Urothelium cell line (cell line): ENCODE data around the gene ZNF281.

ENCODE experiments used
- DNase-seq: peaks from one replicate; pipeline ENCODE4 v3.0.0; 2011; ENCODE audit warnings: low spot score, mixed read lengths
- FAIRE-seq: peaks from 2 replicates; lab custom pipeline; 2011; peaks lifted over from hg19 to GRCh38; lab: Jason Lieb, UNC

ZNF281 gene

DNA sequence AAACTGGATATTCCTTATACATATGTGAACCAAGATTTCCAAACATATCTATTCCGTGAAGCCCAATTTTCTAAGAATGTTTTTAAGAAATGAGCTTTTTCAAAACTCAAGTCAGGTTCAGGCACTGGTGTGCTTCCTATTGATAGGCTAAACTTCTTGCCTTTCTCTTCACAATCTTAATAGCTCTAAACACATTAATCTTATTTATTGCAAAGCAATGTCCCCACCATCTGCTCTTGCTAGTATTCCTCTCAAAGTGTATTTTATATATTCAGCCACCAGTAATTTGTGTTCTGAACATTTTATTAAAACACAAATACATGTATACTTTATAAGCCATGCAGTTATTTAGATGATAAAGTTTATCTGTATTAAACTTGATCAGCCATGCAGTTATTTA, 11.5 kb downstream of the ZNF281 start:
- FAIRE-seq, result no peak
- no peak for DNase-seq

DNA sequence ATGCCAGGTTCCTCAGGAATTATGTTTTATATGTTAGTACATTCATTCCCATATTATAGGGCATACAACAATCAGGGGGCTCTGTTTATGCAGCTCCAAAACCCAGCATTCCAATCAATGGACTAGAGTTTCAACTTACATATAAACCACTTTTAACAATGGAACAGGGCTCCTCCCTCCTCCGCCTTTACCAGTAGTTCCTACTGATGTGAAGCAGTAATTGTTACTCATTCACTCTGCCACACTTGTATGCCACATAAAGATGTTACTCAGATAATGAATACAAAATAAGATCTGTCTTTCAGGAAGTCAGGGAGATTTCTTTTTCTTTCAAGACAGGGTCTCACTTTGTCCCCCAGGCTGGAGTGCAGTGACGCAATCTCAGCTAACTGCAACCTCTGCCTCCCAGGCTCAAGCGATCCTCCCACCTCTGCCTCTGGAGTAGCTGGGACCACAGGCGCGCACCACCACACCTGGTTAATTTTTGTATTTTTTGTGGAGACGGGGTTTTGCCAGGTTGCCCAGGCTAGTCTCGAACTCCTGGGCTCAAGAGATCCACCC, 17.1 kb downstream of the ZNF281 start:
- no peak for FAIRE-seq
- DNase-seq, result no peak

DNA sequence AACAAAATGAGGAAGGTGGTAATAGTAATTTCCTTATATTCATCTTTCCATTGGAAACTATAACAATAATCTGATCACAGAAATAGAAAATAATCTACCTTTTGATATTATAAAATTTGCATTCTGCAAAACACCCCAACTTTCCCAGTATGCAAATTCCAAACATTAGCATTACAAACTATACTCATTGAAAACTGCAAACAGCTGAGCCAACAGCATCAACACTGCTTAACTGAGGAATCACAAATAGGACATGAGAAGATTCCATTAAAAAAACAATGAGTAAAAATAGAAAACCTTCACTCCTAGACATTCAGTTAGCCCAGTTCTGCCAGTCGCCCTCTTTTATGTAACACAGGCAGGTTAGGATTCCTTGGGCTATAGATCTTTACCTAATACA, 18.1 kb downstream of the ZNF281 start:
- no peak for FAIRE-seq
- DNase-seq, result no peak

DNA sequence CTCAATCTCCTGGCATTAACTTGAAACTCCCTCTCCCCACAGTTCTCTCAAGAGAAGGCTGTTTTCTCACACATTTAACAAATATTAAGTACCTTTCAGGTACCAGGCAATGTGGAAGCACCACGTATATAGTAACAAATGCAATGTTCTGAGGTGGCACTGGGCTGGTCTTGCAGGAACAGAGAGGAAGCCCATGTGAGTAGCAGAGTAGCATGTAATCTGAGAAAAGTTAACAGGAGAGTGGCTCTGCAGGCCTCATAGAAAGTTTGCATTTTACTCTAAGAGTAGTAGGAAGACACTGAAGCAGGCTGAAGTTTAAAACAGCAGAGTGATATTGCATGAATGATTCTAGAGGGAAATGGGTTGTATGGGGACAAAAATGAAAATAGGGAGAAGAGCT, 21.0 kb downstream of the ZNF281 start:
- FAIRE-seq (no peak), DNase-seq (no peak)

DNA sequence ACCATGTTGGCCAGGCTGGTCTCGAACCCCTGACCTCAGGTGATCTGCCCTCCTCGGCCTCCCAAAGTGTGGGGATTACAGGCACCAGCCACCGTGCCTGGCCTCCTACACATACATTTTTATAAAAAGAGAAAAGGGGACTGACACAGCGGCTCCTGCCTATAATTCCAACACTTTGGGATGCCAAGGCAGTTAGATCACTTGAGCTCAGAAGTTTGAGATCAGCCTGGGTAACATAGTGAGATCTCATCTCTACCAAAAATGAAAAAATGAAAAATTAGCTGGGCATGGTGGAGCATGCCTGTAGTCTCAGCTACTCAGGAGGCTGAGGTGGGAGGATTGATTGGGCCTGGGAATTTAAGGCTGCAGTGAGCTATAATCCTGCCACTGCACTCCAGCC, 23.4 kb downstream of the ZNF281 start:
- no peak for FAIRE-seq
- no peak for DNase-seq

DNA sequence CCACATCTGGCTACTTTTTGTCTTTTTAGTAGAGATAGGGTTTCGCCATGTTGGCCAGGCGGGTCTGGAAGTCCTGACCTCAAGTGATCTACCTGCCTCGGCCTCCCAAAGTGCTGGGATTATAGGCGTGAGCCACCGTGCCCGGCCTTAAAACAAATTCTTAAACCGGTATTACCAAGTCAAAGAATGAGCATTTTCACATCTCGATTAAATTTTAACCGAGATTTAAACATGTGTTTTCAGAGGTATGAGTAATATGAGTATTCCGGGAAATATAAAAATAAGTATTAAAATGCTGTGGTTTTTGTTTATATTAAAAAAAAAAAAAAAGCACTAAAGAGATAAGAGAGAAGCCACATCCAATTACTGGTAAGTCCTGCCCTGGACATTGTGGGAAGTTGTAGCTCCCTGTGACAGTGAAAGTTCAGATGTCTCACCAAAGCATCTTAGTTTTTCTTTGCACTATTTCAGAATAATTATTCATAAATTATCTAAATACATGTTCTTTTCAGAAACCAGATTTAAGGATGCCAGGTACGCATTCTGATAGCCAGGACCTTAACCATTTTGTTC, 24.9 kb downstream of the ZNF281 start:
- FAIRE-seq (no peak), DNase-seq (no peak)

DNA sequence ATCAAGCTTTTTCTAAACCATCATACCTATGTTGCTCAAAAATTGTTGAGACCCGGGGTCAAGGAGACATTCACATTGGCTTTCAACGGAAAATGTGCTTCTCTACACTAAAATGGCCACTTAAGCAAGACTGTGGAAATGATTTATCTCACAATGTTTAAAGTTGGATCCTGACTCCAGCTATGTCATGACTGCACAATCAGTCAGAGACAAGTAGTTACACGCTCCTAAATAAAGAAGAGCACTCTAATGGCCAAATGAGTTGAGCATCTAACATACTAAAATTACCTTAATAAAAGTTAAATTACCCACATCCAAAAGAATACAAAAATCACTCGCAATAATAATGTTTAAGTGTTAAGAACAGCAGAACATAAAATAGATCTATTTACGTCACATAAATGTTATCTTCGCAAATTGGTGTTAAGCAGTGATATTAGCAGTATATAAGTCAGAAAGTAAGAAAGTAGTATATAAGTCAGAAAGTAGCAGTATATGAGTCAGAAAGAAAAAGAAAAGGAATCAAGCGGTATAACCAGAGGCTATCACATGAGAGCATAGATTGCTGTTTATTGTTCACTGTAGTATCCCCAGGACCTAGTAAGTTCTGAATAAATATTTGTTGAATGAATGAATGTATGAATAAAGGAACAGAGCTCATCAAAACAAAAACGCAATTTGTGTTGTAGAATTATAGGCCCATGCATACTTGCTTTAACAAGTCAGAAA, 28.4 kb downstream of the ZNF281 start:
- DNase-seq (no peak), FAIRE-seq (no peak)

DNA sequence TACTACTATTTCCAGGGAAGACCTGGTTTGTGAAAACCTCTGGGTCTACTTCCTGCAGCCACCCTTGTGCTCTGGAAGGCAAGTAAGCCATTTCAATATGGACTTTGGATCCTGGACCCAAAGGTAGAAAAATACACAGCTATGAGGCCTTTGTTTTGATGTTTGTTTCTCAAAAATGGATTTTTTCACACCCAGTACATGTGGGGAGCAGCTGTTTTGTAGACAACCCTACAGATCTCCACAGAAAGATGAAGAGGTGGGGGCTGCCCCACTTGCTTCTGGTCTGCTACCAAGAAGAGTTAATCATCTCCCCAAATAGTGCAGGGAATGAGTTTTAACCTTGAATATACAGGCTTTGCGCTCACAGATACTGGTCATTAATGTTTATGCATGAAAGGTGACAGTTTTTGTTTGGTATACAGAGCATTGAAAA, 29.2 kb downstream of the ZNF281 start:
- DNase-seq (no peak), FAIRE-seq (no peak)

DNA sequence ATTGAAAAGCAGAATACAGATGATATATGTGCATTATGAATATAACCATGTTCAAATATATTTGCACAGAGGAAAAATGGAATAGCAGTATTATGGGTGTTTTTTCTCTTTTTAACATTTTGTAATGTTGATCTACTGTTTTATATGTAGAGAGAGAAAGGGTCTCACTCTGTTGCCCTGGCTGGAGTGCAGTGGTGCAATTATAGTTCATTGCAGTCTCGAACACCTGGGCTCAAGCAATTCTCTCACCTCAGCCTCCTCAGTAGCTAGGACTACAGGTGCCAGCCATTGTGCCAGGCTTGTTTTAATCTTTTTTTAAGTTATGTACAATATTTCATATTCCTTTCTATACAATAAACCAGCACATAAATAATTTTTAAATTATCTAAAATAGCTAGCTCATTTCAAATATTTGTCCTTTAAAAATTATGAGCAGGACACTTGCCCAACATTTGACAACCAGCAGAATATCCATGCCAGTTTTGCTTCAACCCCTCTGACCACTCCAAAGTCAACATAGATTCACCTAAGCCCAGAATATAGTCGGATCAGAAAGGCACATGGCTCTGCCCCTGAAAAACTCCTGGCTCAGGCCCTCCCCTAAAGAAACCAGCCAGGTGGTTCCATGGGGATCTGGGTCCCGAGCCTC, 29.8 kb downstream of the ZNF281 start:
- no peak for FAIRE-seq

DNA sequence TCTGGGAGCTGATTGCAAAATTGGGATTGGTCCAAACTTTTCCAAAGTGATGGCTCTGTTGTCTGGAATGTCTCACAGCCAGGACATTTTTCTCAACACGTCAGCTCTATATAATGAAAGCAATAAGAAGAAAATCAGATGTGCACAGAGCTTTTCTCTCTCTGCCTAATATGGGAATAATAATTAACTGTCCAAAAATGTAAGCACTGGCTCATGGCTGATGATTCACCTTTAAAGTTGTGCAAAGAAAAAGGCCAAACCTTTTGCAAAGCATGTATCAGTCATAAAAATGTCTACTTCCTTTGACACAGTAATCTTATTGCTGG, 30.4 kb downstream of the ZNF281 start:
- DNase-seq (peak; percentile 57), FAIRE-seq (no peak)

More for the DNA sequence above, 29.8 kb downstream of the ZNF281 start:
- no peak for DNase-seq

DNA sequence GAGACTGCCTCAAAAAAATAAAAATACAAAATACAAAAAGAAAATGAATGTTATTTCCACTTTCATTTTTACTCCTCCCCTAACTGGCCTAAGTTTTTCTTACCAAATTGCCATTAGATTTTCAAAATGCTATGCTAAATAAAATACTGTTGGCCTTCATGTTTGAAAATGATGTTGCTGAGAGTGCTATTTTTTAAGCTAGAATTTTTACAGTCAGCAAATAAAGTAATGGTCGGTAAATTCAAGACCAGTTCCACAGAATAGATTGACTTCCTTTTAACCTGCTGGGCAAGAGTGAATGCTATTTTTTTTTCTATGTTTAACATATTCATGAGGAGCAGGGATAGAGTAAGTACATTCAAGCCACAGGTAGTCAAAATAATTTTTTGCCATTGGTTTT, 31.7 kb downstream of the ZNF281 start:
- FAIRE-seq (no peak), DNase-seq (no peak)

DNA sequence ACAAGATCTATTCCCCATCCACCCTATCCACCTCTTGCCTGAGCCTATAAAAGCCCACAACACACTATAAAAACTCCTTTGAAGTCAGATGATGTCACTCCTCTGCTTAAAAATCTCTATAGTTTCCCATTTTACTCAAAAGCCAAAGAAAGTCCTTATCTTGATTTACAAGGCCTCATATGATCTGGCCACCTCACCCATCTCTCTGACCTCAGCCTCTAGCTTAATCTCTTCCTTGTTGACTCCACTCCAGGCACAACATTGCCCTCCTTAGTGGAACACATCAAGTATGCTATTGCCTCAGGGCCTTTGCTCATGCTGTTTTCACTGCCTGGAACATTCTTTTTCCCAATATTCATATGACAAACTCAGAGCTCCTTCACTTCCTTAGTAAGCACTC, 33.3 kb downstream of the ZNF281 start:
- FAIRE-seq (no peak), DNase-seq (no peak)

DNA sequence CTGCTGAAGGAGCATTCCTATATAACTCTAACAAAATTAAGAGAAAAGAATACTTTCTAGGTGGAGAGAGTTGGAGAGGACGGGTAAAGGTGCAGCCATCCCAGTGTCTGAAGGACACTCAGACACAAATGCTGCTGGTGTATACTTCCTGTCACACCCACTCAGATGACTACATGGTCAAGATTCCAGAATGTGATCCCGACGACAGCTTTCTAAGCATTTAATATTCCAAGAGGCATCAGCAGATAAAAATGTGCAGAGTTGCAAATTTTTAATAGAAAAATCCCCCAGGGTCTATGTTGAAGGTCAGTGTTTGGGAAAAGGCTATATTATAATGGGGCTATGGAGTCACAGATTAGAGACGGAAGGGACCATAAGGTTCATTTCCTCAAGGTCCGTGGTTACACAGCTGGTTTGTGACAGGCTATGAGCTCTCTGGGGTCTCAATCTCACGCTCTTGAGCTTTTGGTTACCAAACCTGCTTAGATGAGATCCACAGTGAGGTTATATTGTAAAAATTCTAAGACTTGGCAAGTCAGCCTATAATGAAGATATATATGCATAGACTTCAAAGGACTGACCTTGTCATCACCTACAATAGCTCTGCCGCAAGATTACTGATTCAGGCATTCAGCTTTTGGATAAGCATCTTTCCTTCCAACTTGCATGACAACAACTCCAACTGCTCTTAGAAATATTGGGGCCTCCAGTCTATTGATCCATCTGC, 35.1 kb downstream of the ZNF281 start:
- FAIRE-seq, result no peak
- peak; percentile 58 for DNase-seq

DNA sequence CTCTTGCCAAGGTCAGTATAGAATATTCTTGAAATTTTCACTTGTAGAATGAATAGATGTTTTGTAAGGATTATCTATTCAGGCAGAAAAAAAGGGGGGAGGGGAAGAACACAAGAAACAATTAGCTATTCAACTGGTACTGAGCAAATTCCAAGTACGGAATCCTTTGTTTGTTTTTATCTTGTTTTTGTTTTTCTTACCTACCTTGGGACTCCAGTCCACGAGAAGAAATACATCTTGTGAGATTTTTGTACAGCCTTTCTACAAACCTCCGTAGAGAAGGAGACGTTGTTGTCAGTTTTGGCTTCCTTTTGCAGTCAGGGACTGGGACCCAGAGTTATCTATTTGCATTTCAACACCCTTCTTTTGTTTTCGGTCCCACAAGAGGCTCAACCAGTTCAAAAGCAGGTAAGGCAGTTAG, 36.0 kb downstream of the ZNF281 start:
- DNase-seq (no peak), FAIRE-seq (no peak)

DNA sequence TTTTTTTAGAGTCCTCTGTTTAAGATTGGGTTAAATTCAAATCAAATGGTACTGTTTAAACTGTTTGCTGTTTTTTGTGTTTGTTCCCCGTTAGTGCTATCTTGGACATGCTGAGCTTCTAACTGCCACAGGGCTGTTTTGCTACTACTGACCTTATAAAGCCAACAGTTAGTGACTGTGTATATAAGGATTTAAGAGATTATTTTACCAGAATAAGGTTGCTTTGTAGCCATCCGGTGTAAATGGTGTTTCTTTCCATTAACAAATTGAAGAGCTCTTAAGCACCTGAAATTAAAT, 37.0 kb downstream of the ZNF281 start:
- no peak for DNase-seq

DNA sequence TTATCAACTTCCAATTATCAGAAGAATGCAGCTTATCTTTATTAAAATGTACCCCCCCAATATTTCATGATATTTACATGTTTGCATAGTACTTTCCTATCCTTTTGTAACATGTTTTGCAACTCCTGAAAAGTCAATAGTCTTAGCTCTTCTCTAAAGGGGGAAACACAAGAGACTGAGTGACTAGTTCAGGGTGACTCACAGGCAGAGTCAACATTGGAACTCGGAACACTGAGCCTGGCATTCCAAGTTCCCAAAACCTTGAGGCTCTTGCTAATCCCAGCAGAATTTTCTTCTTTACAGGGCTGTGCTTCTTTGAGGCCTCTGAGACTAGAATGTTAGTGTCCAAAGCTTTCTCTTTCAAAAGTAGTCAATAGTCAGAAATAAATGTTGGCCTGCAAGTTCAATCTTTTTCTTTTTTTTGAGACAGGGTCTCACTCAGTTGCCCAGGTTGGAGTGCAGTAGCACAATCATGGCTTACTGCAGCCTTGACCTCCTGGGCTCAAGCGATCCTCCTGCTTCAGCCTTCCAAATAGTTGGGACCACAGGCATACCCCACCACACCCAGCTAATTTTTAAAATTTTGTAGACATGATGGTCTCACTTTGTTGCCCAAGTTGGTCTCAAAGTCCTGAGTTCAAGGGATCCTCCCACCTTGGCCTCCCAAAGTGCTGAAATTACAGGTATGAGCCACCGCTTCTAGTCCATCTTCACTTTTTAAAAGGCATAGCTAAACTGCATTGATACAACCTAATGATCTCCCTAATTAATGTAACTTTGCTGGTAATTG, 37.5 kb downstream of the ZNF281 start:
- no peak for FAIRE-seq
- peak; percentile 56 for DNase-seq

More for the DNA sequence above, 37.0 kb downstream of the ZNF281 start:
- FAIRE-seq, result no peak

DNA sequence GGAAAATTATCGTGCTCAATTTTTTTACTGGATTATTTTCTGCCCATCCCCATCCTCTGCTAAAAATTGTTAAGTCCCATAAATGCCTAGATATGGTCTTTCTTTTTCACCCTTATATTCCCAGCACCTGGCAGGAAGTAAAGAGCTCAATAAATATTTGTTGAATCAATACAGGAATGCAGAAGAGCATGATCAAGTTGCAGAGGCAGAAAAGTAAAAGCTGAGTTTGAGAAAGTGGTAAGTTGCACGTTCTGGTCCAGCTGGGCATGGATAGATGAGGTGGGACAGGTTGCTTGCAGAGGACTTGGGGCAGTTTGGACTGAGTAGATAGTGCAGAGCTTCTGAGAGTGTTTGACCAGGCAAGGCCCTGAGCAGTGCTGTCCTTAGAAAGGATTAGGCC, 40.1 kb downstream of the ZNF281 start:
- FAIRE-seq, result no peak
- DNase-seq, result no peak

DNA sequence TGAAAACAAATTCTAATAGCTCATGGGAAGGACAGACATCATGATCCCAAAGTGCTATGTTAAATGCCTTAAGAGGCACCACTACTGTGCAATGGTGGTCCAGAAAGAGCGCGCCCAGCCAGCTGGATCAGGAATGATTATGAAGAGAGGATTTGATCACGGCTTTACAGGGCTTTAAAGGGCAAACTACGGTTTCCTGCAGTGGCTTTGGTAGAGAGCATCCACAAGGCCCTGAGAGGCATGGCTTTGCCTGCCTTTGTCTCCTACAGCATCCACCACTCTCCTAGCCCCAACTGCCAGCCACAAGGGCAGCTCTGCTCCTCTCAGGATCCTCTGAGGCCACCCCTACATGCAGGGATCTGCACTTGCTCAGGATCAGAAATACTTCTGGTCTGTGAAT, 40.7 kb downstream of the ZNF281 start:
- FAIRE-seq, result no peak

DNA sequence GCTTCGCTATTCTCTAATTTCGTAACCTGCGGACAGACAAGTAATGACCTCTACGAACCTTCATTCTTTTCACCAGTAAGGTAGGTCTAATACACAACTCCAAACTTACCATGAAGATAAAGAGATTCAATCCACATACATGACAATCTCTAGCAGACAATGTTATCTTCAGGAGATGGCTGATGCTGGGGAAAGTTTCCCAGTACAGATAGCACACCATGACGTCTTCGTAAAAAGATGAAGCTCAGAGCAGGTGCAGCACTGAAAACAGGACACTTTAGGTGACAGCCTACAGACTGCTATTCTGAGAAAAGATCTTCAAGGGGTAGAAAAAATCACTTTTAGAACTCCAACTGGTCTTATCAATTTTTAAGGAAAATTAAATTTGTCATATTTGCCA, 41.3 kb downstream of the ZNF281 start:
- FAIRE-seq (no peak), DNase-seq (no peak)

More for the DNA sequence above, 40.7 kb downstream of the ZNF281 start:
- DNase-seq, result no peak

DNA sequence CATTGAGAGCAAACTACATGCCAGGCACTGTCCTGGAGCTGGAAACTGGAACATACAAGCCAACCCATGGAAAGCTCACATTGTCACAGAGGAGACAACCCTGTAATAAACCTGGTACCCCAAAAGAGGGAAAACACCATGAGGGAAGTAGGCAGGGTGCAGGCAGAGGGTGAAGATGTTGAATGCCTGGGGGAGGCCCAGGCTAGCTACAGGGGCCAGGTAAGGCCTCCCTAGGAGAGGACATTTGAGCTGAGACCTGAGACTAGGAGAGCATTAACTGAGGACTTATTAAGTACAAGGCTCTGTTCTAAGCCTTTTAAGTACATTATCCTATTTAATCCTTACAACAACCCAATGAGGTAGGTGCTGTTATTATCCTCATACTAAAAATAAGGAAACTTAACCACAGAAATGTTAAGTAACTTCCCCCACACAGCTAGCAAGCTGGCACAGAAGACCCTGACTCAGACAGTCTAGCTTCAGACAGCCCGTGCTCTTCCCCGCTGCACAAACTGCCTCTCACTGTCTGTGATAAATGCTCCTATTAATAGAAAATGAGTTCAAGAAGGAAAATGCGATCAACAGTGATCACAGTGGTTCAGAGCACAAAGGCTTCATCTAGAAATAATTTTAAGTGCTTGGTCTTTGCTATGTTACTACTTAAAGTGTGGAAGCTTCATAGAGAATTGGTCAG, 41.8 kb downstream of the ZNF281 start:
- DNase-seq (peak; percentile 40), FAIRE-seq (no peak)
